ENCODE data around the gene AK5. TPM values are rescaled to one million over a fixed set of nuclear protein-coding genes. Genes with fewer than 3 reads are reported as not detected.

The AK5 gene
- total and polyA plus RNA-seq, 2 experiments from 2014 or later: 8.8 to 12.2 TPM

GRCh38 chr1:77524038-77524437, 242.2 kb downstream of the AK5 start:
- no peaks in the 10 kb centered on the region for H3K27me3 Mint-ChIP-seq (ENCODE audit: insufficient read depth, low read depth, poor library complexity)

More at GRCh38 chr1:77524038-77524437, 242.2 kb downstream of the AK5 start:
- no peak overlapping the region for H3K4me3 ChIP-seq
- H3K4me1 ChIP-seq (ENCODE audit: insufficient read depth): no peaks in the 10 kb centered on the region
- no peaks in the 10 kb centered on the region for H3K36me3 ChIP-seq (ENCODE audit: insufficient read depth)
- H4K20me1 ChIP-seq (replicated peaks; ENCODE audit: insufficient read depth): no peaks in the 10 kb centered on the region
- no peak overlapping the region for H3K4me2 ChIP-seq
- Mint-ChIP-seq H3K36me3 (ENCODE audit: low read depth) (no peaks in the 10 kb centered on the region; the same call in 2 of the 3 replicates), H3K4me1 (no peaks in the 10 kb centered on the region), H3K4me3 (no peak overlapping the region), H3K9me3 (no peaks in the 10 kb centered on the region; the same call in 2 of the 3 replicates), H3K27ac (no peak overlapping the region)
- DNase-seq (ENCODE audit: low spot score) (no peak), ATAC-seq (no peak)
- peaks cover 8% of the 10 kb centered on the region; the same call in 1 of the 2 replicates for H3K9me2 ChIP-seq (ENCODE audit: insufficient read depth)
- no peaks in the 10 kb centered on the region for H3F3A ChIP-seq (replicated peaks; ENCODE audit: low read depth)
- no peak overlapping the region for H2AFZ ChIP-seq
- H3K27me3 ChIP-seq (ENCODE audit: insufficient read depth): no peaks in the 10 kb centered on the region
- no peak for TF ChIP-seq NANOG (IDR thresholded peaks at IDR 0.05; ENCODE audit: borderline replicate concordance)
- no peak for TF ChIP-seq ZNF331 (CRISPR knock-in tag; IDR thresholded peaks at IDR 0.05; ENCODE audit: low read depth)
- no peak for TF ChIP-seq EZH2 (IDR thresholded peaks at IDR 0.05; ENCODE audit: low read depth, unreplicated experiment)
- no peak for TF ChIP-seq CREB1 (CRISPR knock-in tag; IDR thresholded peaks at IDR 0.05; ENCODE audit: low read depth)
- TF ChIP-seq ZNF462 (CRISPR knock-in tag; IDR thresholded peaks at IDR 0.05): no peak
- no peak for TF ChIP-seq CTCF (conservative IDR thresholded peaks at IDR 0.05; ENCODE audit: low read depth in 2 of 2)
- TF ChIP-seq ZNF114 (CRISPR knock-in tag; IDR thresholded peaks at IDR 0.05): no peak
- no peak for TF ChIP-seq REST (IDR thresholded peaks at IDR 0.05; ENCODE audit: unreplicated experiment)
- no peaks in the 10 kb centered on the region for H3K79me2 ChIP-seq (replicated peaks; ENCODE audit: insufficient read depth)
- no peak overlapping the region for H3K27ac ChIP-seq (ENCODE audit: low read depth)

Data from GM23338 (cell line).